Measurements from ENCODE around the gene LYPLAL1. TPM values are rescaled to one million over a fixed set of nuclear protein-coding genes. Genes with fewer than 3 reads are reported as not detected.

Gene LYPLAL1
- total RNA-seq, 4 donors from 2014 or later = 13.0 to 29.1 (median 17.7) TPM

- Histone ChIP-seq H3K4me1 (no peaks in the 10 kb centered on the region), H3K27me3 (no peaks in the 10 kb centered on the region), H3K4me3 (no peak overlapping the region), H3K27ac (no peak overlapping the region), H3K36me3 (no peaks in the 10 kb centered on the region), H3K9me3 (no peaks in the 10 kb centered on the region)
- DNase-seq = no peak
- WGBS, 2 donors = 89 to 99% methylated on average over 3 of the region's 3 CpGs
- intact Hi-C loops (cut with DNase I) = no loop called here
- TF ChIP-seq, protein P1, sequence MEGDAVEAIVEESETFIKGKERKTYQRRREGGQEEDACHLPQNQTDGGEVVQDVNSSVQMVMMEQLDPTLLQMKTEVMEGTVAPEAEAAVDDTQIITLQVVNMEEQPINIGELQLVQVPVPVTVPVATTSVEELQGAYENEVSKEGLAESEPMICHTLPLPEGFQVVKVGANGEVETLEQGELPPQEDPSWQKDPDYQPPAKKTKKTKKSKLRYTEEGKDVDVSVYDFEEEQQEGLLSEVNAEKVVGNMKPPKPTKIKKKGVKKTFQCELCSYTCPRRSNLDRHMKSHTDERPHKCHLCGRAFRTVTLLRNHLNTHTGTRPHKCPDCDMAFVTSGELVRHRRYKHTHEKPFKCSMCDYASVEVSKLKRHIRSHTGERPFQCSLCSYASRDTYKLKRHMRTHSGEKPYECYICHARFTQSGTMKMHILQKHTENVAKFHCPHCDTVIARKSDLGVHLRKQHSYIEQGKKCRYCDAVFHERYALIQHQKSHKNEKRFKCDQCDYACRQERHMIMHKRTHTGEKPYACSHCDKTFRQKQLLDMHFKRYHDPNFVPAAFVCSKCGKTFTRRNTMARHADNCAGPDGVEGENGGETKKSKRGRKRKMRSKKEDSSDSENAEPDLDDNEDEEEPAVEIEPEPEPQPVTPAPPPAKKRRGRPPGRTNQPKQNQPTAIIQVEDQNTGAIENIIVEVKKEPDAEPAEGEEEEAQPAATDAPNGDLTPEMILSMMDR (IDR thresholded peaks at IDR 0.05) = no peak
- no peak for TF ChIP-seq POLR2A (IDR thresholded peaks at IDR 0.05)
Measured at GRCh38 chr1:219151467-219151866, 22.2 kb upstream of the LYPLAL1 start.

GRCh38 chr1:219152751-219153150, 20.9 kb upstream of the LYPLAL1 start:
- H3K36me3 ChIP-seq = no peaks in the 10 kb centered on the region
- TF ChIP-seq, protein P1 (IDR thresholded peaks at IDR 0.05) = no peak
- no peak for TF ChIP-seq POLR2A (IDR thresholded peaks at IDR 0.05)
- WGBS, 2 donors = 70 to 75% methylated on average over 3 of the region's 3 CpGs
- intact Hi-C loops (cut with DNase I) = no loop called here
- H3K9me3 ChIP-seq = no peaks in the 10 kb centered on the region
- H3K27ac ChIP-seq = no peak overlapping the region
- no peaks in the 10 kb centered on the region for H3K4me1 ChIP-seq
- H3K27me3 ChIP-seq = no peaks in the 10 kb centered on the region
- no peak for DNase-seq
- no peak overlapping the region for H3K4me3 ChIP-seq

DNA sequence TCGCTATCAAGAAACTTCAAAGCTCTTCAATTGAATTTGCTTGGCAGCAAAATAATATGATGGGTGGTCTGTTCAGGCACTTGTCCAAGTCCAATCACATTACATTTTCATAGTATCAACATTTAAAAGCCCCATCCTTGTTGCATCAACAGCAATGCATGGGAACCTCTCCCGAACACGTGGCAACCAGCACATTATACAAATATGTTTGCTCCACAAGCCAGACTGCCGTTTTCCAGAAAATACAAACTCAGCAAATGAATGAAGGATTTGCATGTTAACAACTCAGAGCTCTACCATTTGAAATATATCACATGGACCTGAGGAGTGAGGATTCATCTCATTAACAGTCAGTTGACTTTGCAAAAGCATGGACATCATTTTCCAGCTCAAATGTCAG, 20.0 kb upstream of the LYPLAL1 start:
- TF ChIP-seq, protein P1 (IDR thresholded peaks at IDR 0.05) = no peak
- no peak for TF ChIP-seq POLR2A (IDR thresholded peaks at IDR 0.05)
- Histone ChIP-seq H3K9me3 (no peaks in the 10 kb centered on the region), H3K27ac (no peak overlapping the region), H3K4me1 (no peaks in the 10 kb centered on the region), H3K36me3 (no peaks in the 10 kb centered on the region), H3K27me3 (no peaks in the 10 kb centered on the region), H3K4me3 (no peak overlapping the region)
- intact Hi-C loops (cut with DNase I) = no loop called here
- 65 to 77% methylated on average over 4 of the region's 4 CpGs for WGBS, 2 donors
- DNase-seq = no peak

DNA sequence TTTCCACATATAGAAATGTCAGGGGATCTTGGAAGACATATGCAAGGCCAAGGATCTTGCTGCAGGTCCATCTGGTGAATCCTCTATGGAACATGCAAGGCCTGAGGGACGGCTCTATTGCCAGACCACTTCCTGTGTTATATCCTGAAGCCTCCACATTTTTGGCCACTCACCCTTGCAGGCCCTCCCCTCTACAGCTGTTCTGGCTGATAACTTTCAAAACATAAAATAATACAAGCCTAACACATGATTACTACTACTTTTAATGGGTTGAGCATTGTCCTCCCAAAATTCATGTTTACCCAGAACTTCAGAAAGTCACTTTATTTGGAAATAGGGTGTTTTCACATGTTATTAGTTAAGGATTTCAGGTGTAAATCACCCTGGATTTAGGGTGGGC, 18.5 kb upstream of the LYPLAL1 start:
- Histone ChIP-seq H3K9me3 (no peaks in the 10 kb centered on the region), H3K36me3 (no peaks in the 10 kb centered on the region), H3K27me3 (no peaks in the 10 kb centered on the region), H3K4me1 (no peaks in the 10 kb centered on the region), H3K4me3 (no peak overlapping the region), H3K27ac (no peak overlapping the region)
- no peak for TF ChIP-seq POLR2A (IDR thresholded peaks at IDR 0.05)
- TF ChIP-seq, protein P1 (IDR thresholded peaks at IDR 0.05) = no peak
- 64% methylated on average over 1 of the region's 1 CpG for WGBS, 2 donors
- DNase-seq = no peak
- intact Hi-C loops (cut with DNase I) = no loop called here

GRCh38 chr1:219159946-219160645, 13.6 kb upstream of the LYPLAL1 start:
- intact Hi-C loops (cut with DNase I) = no loop called here
- Histone ChIP-seq H3K36me3 (no peaks in the 10 kb centered on the region), H3K4me1 (no peaks in the 10 kb centered on the region), H3K9me3 (no peaks in the 10 kb centered on the region), H3K27me3 (no peaks in the 10 kb centered on the region), H3K27ac (no peak overlapping the region), H3K4me3 (no peak overlapping the region)
- 26 to 36% methylated on average over 4 of the region's 4 CpGs for WGBS, 2 donors
- no peak for DNase-seq
- TF ChIP-seq, protein P1 (IDR thresholded peaks at IDR 0.05) = no peak
- TF ChIP-seq POLR2A (IDR thresholded peaks at IDR 0.05) = no peak
